ENCODE measurements around the gene WASL. TPM values are rescaled to one million over a fixed set of nuclear protein-coding genes. Genes with fewer than 3 reads are reported as not detected.

WASL gene
- polyA plus RNA-seq, 2 of the 4 experiments (the other 2 are of a cell fraction), result 18.5 to 21.0 TPM

DNA sequence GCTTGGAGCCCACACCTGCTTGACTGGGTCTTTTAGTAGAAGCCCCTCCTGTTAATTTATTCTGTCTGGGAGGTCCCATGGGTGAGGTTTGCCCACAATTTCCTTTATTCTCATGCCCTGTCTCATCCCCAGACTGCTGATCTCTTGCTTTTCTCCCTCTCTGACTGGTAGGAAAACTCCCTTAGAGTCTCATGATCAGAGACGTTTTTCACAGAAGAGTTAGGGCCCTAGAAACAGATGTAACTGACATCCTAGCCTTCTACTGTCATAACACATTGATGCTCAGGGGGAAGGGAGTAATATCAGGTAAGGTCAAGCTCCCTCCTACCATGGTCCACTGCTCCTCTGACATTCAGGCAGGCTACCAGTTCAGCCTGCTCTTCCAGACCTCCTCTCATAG, 43.7 kb upstream of the WASL start:
- TF ChIP-seq CBX8 (IDR thresholded peaks at IDR 0.05), result no peak
- TF ChIP-seq NPAS2 (CRISPR knock-in tag; IDR thresholded peaks at IDR 0.05; ENCODE audit: borderline replicate concordance), result no peak
- TF ChIP-seq POLR2A (IDR thresholded peaks at IDR 0.05; ENCODE audit: low read length), result no peak
- TF ChIP-seq ZC3H11A (IDR thresholded peaks at IDR 0.05), result no peak
- TF ChIP-seq FOSB (CRISPR knock-in tag; IDR thresholded peaks at IDR 0.05), result no peak
- TF ChIP-seq, protein P1, sequence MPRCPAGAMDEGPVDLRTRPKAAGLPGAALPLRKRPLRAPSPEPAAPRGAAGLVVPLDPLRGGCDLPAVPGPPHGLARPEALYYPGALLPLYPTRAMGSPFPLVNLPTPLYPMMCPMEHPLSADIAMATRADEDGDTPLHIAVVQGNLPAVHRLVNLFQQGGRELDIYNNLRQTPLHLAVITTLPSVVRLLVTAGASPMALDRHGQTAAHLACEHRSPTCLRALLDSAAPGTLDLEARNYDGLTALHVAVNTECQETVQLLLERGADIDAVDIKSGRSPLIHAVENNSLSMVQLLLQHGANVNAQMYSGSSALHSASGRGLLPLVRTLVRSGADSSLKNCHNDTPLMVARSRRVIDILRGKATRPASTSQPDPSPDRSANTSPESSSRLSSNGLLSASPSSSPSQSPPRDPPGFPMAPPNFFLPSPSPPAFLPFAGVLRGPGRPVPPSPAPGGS (IDR thresholded peaks at IDR 0.05), result no peak
- TF ChIP-seq SMC3 (IDR thresholded peaks at IDR 0.05), result no peak
- TF ChIP-seq TFCP2L1 (CRISPR knock-in tag; IDR thresholded peaks at IDR 0.05), result no peak
- TF ChIP-seq KDM5A (IDR thresholded peaks at IDR 0.05), result no peak
- no peak for TF ChIP-seq CHD4 (IDR thresholded peaks at IDR 0.05; ENCODE audit: borderline replicate concordance)
- TF ChIP-seq CBX2 (IDR thresholded peaks at IDR 0.05; ENCODE audit: borderline replicate concordance, low read depth), result no peak
- no peak for TF ChIP-seq ZSCAN20 (CRISPR knock-in tag; IDR thresholded peaks at IDR 0.05)
- no peak for TF ChIP-seq ZNF302 (CRISPR knock-in tag; IDR thresholded peaks at IDR 0.05)
- no peak for TF ChIP-seq HOXB5 (CRISPR knock-in tag; IDR thresholded peaks at IDR 0.05)
- TF ChIP-seq E2F6 (IDR thresholded peaks at IDR 0.05; ENCODE audit: borderline replicate concordance, low read depth), result no peak
- TF ChIP-seq ZFP36 (IDR thresholded peaks at IDR 0.05; ENCODE audit: borderline replicate concordance, partially characterized antibody), result no peak
- POLR2A ChIA-PET, result no interaction called here

GRCh38 chr7:123791001-123791400, 42.2 kb upstream of the WASL start:
- ChIA-PET CTCF (interaction anchor here (1.6 to 3.0 kb wide), 2 partner anchors 75 to 81 kb away, joined by 8 to 24 read pairs; no protein-coding TSS in a partner anchor), POLR2A (no interaction called here)
- TF ChIP-seq HDAC2 (IDR thresholded peaks at IDR 0.05) (no peak), FOXS1 (CRISPR knock-in tag; IDR thresholded peaks at IDR 0.05) (no peak), GATA3 (IDR thresholded peaks at IDR 0.05; ENCODE audit: borderline replicate concordance) (no peak), KDM5A (IDR thresholded peaks at IDR 0.05) (no peak), RFX5 (IDR thresholded peaks at IDR 0.05) (no peak), HOXA7 (CRISPR knock-in tag; IDR thresholded peaks at IDR 0.05) (no peak)
- Histone ChIP-seq H3K27ac (no peak overlapping the region), H3K4me1 (no peaks in the 10 kb centered on the region), H3K9me3 (no peaks in the 10 kb centered on the region), H3K4me2 (no peak overlapping the region), H3K4me3 (no peak overlapping the region)
- ATAC-seq, result no peak
- no peak for FAIRE-seq
- 63% methylated on average over 5 of the region's 5 CpGs for WGBS (ENCODE audit: missing lambda C conversion rate)
- no peak for DNase-seq (ENCODE audit: low read depth in 1 of 2, low spot score in 1 of 2)

More for the DNA sequence above, 43.7 kb upstream of the WASL start:
- H3K4me3 ChIP-seq, result no peak overlapping the region
- ATAC-seq (no peak), DNase-seq (ENCODE audit: low read depth in 1 of 2, low spot score in 1 of 2) (no peak), FAIRE-seq (no peak)
- no peak overlapping the region for H3K27ac ChIP-seq
- H3K4me1 ChIP-seq, result no peaks in the 10 kb centered on the region
- 5% methylated on average over 1 of the region's 1 CpG for WGBS (ENCODE audit: missing lambda C conversion rate)
- CTCF ChIA-PET, result interaction anchor here (1.3 to 3.0 kb wide), 2 partner anchors 73 to 79 kb away, joined by 7 to 24 read pairs; no protein-coding TSS in a partner anchor
- H3K4me2 ChIP-seq, result no peak overlapping the region
- no peaks in the 10 kb centered on the region for H3K9me3 ChIP-seq

- no peak for TF ChIP-seq BHLHE40 (IDR thresholded peaks at IDR 0.05; ENCODE audit: low read depth, low read length)
- TF ChIP-seq, protein P2, sequence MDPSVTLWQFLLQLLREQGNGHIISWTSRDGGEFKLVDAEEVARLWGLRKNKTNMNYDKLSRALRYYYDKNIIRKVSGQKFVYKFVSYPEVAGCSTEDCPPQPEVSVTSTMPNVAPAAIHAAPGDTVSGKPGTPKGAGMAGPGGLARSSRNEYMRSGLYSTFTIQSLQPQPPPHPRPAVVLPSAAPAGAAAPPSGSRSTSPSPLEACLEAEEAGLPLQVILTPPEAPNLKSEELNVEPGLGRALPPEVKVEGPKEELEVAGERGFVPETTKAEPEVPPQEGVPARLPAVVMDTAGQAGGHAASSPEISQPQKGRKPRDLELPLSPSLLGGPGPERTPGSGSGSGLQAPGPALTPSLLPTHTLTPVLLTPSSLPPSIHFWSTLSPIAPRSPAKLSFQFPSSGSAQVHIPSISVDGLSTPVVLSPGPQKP (IDR thresholded peaks at IDR 0.05; ENCODE audit: low read depth, low read length), result no peak
- TF ChIP-seq FOSL2 (IDR thresholded peaks at IDR 0.05), result no peak
- no peak for TF ChIP-seq FOSL2 (CRISPR knock-in tag; IDR thresholded peaks at IDR 0.05)
- TF ChIP-seq JUN (IDR thresholded peaks at IDR 0.05), result no peak
- no peak for TF ChIP-seq E2F6 (IDR thresholded peaks at IDR 0.05; ENCODE audit: borderline replicate concordance, low read depth)
- TF ChIP-seq HEYL (CRISPR knock-in tag; IDR thresholded peaks at IDR 0.05), result no peak
- no peak for TF ChIP-seq RNF2 (IDR thresholded peaks at IDR 0.05; ENCODE audit: borderline replicate concordance, low read depth)
- TF ChIP-seq EP300 (IDR thresholded peaks at IDR 0.05), result no peak
- peak overlapping the region in 1 of 2 experiments; percentile 36; a peak in 1 of 6 replicates for H3K27ac ChIP-seq
- 73% methylated on average over 3 of the region's 3 CpGs for WGBS (ENCODE audit: missing lambda C conversion rate)
- DNase-seq (ENCODE audit: low read depth in 1 of 2, low spot score in 1 of 2), result no peak
- H3K9me3 ChIP-seq, result no peaks in the 10 kb centered on the region
- POLR2A ChIA-PET, result no interaction called here
- CTCF ChIA-PET, result interaction anchor here (1.2 kb wide), 1 partner anchor 82 kb away, joined by 3 read pairs; no protein-coding TSS in a partner anchor
- no peak overlapping the region for H3K4me3 ChIP-seq
- no peak for FAIRE-seq
- H3K4me1 ChIP-seq, result no peaks in the 10 kb centered on the region
- H3K4me2 ChIP-seq, result no peak overlapping the region
- ATAC-seq, result no peak
Observed at GRCh38 chr7:123789817-123790216, 41.0 kb upstream of the WASL start.

Measured in A549 (cell line).